Measurements from ENCODE around the gene ABHD6.

DNA sequence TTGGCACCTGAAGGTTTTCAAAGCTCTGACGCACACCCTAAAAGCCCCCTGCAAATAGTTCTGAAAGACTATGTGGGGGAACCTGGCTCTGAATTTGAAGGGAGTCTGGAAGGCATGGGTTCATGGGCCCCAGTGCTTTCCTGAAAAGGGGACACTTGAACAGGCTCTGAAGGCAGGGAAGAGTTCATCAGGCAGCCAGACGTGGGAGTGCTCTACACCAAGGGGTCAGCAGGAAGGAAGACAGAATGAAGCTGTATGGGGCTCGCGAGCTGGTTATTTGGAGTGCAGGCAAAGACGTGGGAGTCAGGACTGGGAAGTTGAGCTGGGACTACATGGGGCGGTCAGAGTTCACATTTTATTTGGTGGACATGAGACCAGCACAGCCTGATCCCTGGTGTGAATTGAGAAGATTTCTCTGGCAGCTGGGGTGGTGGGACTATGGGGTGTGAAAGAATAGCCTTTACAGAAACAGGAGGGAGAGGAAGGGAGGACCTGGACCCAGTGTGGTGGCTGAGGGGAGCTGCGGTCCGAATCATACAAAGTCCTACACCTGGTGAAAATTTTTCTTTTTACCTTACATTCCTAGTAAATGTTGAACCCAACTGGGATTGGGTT, 12.6 kb downstream of the ABHD6 start:
- TF ChIP-seq, protein P1, sequence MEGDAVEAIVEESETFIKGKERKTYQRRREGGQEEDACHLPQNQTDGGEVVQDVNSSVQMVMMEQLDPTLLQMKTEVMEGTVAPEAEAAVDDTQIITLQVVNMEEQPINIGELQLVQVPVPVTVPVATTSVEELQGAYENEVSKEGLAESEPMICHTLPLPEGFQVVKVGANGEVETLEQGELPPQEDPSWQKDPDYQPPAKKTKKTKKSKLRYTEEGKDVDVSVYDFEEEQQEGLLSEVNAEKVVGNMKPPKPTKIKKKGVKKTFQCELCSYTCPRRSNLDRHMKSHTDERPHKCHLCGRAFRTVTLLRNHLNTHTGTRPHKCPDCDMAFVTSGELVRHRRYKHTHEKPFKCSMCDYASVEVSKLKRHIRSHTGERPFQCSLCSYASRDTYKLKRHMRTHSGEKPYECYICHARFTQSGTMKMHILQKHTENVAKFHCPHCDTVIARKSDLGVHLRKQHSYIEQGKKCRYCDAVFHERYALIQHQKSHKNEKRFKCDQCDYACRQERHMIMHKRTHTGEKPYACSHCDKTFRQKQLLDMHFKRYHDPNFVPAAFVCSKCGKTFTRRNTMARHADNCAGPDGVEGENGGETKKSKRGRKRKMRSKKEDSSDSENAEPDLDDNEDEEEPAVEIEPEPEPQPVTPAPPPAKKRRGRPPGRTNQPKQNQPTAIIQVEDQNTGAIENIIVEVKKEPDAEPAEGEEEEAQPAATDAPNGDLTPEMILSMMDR (IDR thresholded peaks at IDR 0.05; ENCODE audit: insufficient read depth, low read depth, low read length), result no peak
- no peak for TF ChIP-seq EZH2 (IDR thresholded peaks at IDR 0.05; ENCODE audit: insufficient read depth, low read length)
